NCI-H2196 (cell line): ENCODE results near the gene FBN1.

ENCODE experiments used
- DNase-seq: peaks from one replicate; lab custom pipeline; 2025; ENCODE audit not compliant: unreplicated experiment; lab: John Stamatoyannopoulos, UW

FBN1 gene

DNA sequence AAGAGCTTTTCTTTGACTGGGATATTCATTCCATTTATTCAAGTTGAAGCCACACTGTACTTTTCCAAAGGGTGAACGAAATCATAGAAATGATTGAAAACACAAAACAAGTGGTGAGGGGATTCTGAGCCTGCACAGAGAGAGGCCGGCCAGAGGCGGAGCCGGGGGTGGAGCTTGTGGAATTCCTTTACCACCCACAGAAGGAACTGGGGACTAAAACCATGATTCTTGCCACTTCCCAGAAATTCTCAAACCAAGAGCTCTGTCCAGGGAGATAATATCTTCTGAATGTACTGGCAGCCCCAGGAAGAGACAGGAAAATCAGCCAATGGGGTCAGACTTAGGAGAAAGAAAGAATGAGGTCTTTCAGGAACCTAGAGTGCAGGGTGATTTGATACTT lies 20.8 kb downstream of the FBN1 start:
- no peak for DNase-seq

DNA sequence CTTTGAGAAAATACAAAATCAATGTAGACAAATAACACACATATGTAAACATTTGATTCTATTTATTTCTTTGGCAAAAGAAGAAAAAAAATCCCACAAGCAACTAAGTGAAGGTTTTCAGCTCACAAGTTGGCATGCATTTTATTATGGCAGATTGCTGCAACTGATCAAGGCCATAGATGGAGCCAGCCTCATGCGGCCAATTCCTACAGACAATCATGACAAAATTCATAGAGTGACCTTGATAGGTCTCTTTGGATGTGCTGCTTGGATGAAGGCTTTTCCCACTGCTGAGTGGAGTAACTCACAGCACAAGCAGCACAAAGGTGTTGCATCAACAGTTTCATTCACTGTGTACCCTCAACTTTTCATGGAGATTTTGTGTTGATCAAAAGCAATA lies 22.1 kb downstream of the FBN1 start:
- DNase-seq, result no peak

DNA sequence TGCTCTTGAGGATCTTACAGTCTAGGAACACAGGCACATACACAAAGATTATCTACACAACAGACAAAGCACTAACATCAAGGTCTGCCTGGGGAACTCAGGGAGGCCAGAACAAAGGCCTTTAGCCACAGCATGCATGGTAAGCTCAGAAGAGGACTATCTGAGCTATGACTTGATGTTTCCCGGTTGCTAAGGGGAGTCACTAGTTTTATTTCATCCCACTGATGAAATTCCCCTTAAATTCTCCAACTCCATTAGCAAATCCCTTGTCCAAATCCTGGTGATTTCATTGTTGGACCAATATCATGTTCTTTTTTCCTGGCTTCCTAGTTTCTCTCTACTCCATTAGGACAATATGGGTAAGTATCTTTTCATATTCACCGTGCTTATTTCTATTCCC lies 23.3 kb downstream of the FBN1 start:
- DNase-seq, result no peak

DNA sequence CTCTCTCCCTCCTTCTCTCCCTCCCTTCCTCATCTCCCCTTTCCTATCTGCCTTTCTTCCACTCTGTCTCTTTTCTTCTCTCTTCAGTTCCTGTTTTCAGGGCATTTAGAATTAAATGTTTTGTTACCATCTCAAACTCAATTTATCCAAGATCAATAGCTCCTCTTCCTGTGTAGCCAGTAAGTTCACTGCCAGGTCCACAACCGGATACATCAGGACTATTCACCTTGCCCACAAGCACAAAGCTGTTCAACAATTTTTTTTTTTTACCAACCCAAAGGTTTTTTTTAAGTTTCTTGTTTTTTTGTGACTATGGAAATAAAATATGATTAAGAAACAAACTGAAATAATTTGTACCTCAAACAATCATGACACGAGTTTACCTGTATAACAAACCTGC lies 26.1 kb downstream of the FBN1 start:
- no peak for DNase-seq

DNA sequence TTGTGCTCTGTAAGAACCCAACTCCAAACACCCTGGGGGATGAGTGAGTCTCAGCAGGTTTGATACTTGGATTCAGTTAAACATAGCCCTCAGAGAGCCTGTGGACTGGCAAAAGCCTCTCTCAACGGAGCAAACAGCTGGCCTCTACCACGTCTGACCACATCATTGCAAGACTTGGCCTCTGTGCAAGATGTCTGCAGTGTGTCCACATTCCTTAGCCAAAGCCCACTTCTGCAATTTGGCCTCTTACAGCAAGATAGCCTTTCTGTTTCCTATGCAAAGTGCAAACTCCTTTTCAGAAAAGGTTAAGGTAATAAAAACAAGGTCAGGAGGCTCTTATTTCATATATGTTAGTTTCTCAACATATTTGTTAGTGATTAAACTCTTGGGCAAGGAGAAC lies 27.9 kb downstream of the FBN1 start:
- no peak for DNase-seq

DNA sequence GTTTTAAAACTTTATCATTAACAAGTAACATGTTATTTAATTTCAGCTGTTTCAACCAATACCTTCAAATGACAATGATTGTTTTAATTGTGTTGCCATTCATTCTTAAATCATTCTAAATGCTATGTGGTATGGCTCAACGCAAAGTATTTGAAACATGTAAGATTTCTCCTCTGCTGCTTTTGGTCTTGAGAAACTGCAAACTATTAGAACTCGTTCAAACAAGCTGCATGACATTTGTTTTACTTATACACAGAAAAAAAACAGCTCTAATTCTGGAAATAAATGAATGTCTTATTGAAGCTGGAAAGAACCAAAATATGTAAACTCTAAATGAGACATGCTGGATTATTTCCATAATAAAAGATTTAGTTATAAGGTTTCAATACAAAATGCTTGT lies 29.3 kb downstream of the FBN1 start:
- DNase-seq, result no peak

DNA sequence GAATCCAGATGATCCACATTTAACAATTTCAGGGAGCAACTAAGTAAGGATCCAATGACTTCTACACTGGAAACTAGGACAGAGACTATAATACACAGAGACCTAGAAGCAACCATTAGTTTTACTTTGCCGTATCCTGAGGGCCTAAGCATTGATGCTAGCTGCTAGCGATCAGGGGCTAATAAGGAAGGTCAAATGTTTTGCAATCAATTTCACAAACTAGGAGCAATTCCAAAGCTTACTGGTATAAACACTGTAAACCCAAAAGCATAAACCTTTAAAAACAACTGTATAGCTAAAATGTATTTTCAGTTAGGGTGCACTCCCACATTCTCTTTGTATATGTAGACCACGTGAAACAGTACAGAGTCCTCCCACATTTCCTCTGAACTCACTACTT lies 31.5 kb downstream of the FBN1 start:
- no peak for DNase-seq

DNA sequence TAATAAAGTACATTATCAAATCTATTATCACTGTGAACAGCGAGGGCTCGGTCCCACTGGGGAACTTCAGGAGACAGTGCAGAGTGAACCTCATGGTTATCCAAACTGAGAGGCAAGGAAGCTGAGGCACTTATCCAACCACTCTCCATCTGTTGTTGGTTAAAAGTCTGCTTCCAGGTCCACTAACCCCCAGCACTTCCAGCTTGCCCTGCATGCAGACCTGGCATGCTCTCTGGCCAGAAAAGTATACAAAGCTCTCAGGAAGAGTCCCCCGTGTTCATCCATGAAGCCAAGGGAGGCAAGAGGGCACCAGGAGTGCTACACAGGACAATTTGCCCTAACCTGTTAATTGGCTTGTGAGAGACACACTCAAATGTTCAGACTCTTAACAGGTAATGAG lies 36.0 kb downstream of the FBN1 start:
- DNase-seq, result no peak

DNA sequence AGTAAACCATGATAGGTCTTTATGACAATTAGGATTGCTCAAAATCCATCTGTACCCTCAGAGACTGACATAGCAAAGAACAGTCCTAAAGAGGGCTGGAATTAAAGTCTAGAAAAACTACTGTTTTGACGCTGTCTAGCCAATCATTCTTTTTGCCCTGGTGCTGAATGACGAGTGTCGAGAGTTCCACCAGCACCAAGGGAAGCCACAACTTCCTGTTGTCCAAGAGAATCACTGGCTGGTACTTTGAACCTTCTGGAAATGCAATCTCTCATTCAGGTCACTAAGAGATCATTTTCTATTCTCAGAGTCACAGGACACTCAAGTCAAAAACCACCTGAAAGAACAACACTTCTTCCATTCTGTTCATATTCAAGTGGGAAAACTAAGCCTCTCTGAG lies 37.7 kb downstream of the FBN1 start:
- no peak for DNase-seq

DNA sequence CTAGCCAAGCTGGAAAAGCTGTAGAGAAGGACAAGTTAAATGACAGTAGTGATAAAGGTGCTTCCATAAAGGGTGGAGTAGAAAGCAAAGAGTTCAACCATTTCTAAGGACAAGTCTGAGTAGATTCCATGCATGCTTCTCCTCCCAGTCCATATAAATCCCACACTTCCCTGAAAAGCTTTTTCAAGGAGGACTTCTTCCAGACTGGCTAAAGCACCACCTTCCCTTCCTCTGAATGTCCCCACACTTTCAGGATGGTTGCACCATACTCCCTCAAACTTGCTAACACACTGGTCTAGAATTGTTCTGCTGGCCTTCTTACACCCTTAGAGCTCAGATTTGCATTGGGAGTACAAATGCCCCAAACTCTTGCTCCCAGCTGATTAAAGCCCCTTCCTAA lies 40.9 kb downstream of the FBN1 start:
- DNase-seq, result no peak

DNA sequence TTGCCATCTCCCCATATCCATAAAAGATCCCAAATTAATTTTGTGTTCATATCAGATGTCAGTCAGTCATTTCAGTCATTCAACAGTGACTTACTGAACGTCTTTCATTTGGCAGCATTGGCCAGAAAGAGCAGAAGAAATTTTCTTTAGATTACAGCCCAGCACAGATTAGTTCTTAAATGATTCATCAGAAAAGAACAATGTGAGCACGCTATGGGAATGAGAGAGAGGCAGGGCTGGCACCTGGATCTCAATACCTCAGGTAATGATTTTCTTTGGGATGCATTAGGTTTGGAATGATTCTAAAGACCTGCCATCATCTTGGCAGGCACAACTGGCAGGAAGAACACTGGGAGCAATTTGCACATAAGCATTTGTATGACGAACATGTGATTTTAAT lies 41.6 kb downstream of the FBN1 start:
- no peak for DNase-seq

DNA sequence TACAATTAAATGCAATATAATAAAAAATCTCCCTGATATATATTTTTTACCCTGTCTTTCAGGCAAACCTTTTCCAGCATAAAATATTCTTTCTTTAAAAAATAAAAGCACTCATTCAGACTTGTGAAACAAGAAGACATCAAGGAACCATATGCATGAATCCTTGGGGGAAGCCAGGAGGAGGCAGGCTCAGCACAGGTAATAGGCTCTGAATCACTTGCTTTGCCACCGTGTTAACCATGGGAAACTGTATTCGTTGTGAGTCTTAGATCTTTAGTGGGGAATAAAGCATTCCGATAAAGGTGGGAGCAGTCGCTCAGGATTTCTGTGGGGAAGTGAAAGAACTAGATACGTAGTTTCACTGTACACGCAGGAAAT lies 42.4 kb downstream of the FBN1 start:
- DNase-seq, result no peak

DNA sequence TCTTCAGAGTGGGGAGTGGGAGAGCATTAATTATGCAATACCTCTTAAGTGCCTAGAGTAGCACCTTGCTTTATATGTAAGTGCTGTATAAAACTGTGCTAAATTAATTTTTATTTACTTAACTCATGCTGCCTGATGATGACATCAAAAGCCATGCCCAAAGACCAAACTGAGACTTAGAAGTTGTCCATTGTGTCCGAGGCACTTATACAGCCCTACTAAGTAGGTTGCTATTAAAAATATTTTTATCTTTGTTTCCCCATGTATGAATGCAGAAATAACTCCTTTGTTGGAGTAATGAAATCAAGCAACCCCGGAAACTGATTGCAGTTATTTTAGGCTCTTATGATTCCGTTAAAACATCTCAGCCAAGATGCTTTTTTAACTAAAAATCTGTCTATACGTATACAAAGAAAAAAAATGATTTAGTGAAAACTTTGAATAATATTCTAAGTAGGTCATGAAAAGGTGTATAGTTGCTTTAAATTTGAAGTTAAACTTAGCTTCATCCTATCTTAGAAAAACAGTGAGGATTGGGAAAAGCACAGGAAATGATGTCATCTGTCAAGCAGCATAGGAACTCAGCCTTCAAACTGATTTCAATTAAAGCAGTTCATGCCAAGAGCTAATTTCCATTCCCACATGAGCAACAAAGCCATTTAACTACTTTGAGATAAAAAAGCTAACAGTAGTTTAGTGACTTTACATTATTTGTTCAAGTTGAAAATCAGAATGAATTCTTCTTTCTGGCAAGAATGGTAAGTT lies 43.0 kb downstream of the FBN1 start:
- no peak for DNase-seq

DNA sequence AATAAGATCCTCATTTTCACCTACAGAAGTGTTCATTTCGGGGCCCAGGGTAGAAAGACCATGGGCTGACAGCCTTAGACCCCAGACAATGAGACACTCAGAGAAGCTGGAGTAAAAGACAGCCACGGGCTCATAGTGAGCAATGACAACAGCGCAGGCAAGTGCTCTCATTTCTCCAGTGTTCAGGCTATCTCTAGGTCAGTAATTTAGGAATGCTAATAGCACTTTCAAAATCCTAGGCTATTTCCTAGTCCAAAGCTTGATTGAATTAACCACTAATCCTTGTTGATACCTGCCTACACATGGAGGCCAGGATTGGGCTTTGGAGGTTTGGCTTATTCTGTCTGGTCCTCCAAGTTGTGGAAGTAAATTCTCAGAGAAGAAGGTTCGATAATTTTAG lies 44.4 kb downstream of the FBN1 start:
- DNase-seq, result no peak

DNA sequence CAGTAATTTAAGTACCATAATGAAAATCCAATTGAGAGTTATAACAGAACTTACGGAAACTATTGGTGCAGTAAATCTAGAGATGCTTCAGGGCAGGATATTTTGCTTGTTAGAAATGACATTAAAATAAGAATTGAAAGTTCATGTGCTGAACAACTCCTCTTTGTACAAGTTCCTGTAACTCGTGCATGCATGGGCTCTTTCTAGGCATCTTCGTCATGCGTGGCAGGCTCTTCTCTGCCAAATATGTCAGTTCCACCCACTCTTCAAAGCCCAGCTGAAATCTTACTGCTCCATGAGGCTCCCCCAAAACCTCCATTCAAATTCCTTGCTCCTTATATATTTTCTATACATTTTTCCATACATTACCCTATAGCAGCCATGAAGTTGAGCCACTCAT lies 48.7 kb downstream of the FBN1 start:
- DNase-seq, result no peak

DNA sequence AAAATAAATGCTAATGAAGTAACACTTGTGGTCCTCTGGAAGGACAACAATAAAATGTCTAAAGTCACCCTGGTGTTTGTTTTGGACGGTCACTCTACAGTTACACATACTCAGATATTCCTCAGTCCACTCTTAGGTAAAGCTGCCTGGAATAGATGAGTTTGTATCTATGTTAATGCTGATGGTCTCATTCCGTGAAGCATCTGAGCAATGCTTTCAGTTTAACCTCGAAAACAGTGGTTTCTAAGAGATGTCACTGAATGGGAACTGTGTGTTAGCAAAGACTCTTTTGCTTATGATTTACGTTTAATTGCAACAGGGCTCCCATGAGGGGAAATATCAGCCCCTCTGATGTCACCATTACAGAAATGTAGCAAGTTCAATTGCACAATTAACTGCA lies 49.1 kb downstream of the FBN1 start:
- no peak for DNase-seq

DNA sequence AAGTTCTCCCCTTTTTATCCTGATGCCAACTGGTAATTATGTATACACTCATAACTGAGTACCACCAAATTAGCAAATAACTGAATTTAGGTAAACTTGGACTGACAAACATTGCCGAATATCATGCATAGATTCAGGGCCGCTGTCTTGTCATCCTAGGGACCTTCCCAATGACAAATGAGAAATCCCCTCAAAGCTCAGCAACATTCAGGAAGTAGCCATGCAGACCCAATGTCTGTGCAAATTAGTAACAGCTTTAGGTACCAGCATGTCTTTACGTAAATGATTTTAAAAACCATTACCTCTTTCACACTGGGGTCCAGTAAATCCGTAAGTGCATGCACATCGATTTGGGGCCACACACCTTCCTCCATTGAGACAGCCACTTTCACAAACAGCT lies 49.5 kb downstream of the FBN1 start:
- no peak for DNase-seq

DNA sequence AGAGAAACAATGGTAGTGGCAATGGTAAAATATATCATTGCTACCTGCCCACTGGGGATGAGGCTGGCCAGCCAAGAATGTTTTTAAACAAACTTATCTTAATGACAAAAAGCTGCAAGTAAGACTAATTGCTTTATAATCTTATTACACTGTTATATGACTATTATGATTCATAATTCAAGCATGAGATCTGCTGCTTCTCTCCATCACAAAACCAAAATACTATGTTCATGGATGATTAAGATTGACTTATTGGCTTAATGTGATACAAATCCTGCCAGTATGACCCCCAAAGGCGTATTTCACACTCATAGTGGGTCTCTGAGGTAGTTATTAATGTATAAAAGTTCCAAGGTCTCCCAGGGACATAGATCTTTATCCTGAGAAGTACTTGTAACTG lies 52.6 kb downstream of the FBN1 start:
- DNase-seq, result no peak

DNA sequence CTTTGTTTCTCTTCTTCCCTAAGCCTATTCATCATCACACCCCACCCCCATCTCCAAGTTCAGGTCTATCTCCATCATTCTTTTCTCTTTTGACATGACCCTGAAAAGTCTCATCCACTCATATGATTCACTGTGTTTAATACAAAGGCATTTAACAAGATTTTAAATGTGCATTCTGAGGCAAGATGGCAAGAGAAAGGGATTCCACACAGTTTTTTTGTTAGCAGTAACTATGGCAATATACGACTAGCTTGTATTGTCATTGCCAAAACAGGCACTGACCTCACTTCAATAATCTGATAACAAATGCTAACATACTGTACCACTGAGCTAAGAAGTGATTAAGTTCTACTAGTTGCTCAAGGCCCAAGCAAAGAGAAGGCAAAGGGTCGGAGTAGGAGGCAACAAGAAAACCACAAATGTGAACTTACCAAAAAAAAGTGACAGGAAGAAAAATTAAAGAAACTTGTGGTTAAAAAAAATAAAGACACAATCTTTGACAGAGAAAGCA lies 53.2 kb downstream of the FBN1 start:
- no peak for DNase-seq

DNA sequence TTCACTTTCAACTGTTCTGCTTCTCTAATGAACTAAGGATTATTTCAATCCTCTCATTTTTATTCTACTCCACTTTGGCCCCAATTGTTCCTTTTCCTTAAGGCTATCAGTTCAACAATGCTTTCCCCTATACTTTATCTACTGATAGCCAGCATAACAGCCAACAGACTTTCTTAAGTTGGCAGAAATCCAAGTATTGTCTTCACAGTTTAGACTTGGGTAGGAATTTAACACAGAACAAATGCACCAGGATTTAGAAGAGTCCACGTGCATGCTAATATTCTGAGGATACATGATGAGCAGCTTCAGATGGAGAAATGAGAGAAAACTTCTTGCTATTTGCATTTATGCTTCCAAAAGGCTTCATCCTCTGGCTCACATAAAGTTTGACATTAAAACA lies 54.8 kb downstream of the FBN1 start:
- DNase-seq, result no peak

DNA sequence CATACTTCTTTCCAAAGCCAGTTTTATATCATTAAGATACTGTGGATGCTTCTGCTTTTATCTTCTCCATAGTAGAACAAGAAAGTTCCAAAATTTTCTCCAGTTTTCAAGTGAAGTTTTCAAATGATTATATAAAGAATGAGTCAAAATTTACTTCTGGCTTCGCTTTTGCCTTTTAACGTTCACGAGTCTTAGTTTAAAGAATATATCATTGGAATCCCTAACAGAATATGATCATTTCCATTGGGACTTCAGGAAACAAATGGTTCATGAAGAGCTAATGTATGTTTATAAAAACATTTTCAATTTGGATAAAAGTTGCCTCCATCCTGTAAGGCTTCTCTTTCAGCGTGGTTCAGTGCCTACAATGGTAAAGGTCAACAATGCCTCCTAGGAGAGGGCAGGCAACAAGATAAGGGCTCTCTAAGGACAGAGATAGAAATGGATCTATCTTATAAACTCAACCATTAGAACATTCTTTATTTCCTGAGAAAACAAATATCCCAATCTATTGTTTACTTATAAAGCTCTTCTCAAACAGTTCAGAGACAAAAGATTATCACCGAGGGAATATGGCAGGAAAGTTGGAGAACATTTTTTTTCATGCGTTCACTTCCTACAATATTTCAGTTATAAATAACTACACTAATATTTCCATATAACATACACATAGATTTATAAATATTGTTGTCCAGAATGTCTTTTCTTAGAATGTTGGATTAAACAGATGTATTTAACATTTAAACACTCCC lies 60.5 kb downstream of the FBN1 start:
- DNase-seq, result no peak

DNA sequence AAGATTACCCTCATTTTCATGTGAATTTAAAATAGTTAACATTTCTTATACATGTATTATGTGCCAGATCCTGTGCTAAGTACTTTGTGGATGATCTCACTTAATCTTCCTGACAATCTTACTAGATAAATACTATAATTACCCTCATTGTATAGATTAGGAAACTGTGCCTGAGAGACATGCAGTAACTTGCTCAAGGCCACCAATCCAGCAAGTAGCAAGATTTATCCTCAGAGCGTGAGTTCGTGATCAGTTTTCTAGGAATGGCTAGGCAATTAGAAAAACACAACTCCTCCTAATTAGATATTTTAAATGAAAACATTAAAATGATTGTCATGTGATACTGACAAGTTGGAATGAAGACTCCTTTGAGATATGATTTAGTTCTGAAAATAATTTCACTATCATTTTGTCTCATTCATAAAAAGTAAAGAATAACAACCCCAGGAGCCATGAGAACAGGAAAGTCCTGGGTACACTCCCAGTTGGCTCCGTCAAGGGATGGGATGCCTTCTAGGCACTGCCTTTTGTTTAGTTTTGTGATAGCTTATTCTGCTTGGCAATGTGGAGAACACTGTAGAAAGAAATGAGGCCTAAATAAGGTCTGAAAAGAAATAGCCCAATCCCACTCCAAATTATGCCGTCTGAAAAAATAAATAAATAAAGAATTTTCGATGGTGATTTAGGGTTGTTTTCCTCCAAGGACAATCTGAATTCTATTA lies 61.3 kb downstream of the FBN1 start:
- no peak for DNase-seq
